ENCODE results near the gene SLC25A51. TPM values are rescaled to one million over a fixed set of nuclear protein-coding genes. Genes with fewer than 3 reads are reported as not detected.

SLC25A51 gene
- total RNA-seq, 1 experiment from 2014 or later, result 12.9 TPM

- Mint-ChIP-seq H3K4me1 (peaks cover 11% of the 10 kb centered on the region in 2 experiments), H3K9me3 (no peaks in the 10 kb centered on the region), H3K36me3 (ENCODE audit: insufficient read depth in 1 of 3, low read depth in 3 of 3) (no peaks in the 10 kb centered on the region), H3K27ac (no peak overlapping the region), H3K4me3 (no peak overlapping the region), H3K27me3 (ENCODE audit: low read depth) (peaks cover 27% of the 10 kb centered on the region)
- no peak overlapping the region for H2BK5ac ChIP-seq (ENCODE audit: insufficient read length, low read length)
- no peaks in the 10 kb centered on the region for H3K79me1 ChIP-seq (ENCODE audit: insufficient read depth, low read depth, low read length, poor library complexity, severe bottlenecking)
- no peak overlapping the region for H3K14ac ChIP-seq (ENCODE audit: insufficient read depth, low read length)
- H3K27me3 ChIP-seq (ENCODE audit: insufficient read depth, low read length), result no peaks in the 10 kb centered on the region
- H4K91ac ChIP-seq (ENCODE audit: insufficient read length, low read depth, low read length), result no peak overlapping the region
- TF ChIP-seq CTCF (conservative IDR thresholded peaks at IDR 0.05), result no peak
- no peaks in the 10 kb centered on the region for H3K9me3 ChIP-seq (ENCODE audit: control insufficient read depth, low read depth, low read length)
- no peak overlapping the region for H2BK12ac ChIP-seq (ENCODE audit: insufficient read length, low read depth, low read length)
- H3T11ph ChIP-seq (ENCODE audit: low read length), result no peak overlapping the region
- no peak overlapping the region for H3K18ac ChIP-seq (ENCODE audit: insufficient read length, low read depth, low read length)
- no peak overlapping the region for H3K23ac ChIP-seq (ENCODE audit: insufficient read length, low read depth, low read length)
- H2AK5ac ChIP-seq (ENCODE audit: insufficient read length, low read length), result no peak overlapping the region
- H4K5ac ChIP-seq (ENCODE audit: insufficient read length, low read depth, low read length), result no peak overlapping the region
- H4K20me1 ChIP-seq (ENCODE audit: control insufficient read depth, insufficient read depth, insufficient read length), result no peaks in the 10 kb centered on the region
- H4K8ac ChIP-seq (replicated peaks; ENCODE audit: insufficient read length, low read depth, low read length), result no peak overlapping the region
- H3K27ac ChIP-seq (ENCODE audit: insufficient read length, low read depth, low read length), result no peak overlapping the region
- no peak overlapping the region for H2BK20ac ChIP-seq (ENCODE audit: low read depth, low read length, poor library complexity, severe bottlenecking)
- no peak overlapping the region for H2BK120ac ChIP-seq (ENCODE audit: low read depth, low read length, poor library complexity, severe bottlenecking)
- no peak overlapping the region for H2AFZ ChIP-seq (ENCODE audit: low read length)
- H3K4me2 ChIP-seq (ENCODE audit: insufficient read depth, insufficient read length, low read length), result no peak overlapping the region
- H3K79me2 ChIP-seq (ENCODE audit: insufficient read depth, low read length), result no peaks in the 10 kb centered on the region
- DNase-seq, result no peak
- no peak overlapping the region for H2BK15ac ChIP-seq (ENCODE audit: low read depth, low read length)
- no CpG with 5 or more reads among the region's 4 CpGs for WGBS (ENCODE audit: extremely low coverage, insufficient read length, low lambda C conversion rate)
- H3K4me1 ChIP-seq (ENCODE audit: insufficient read depth, low read length), result peaks cover 4% of the 10 kb centered on the region; the same call in 1 of the 2 replicates
- no peak overlapping the region for H3K56ac ChIP-seq (ENCODE audit: insufficient read length, low read depth, low read length)
- no peak overlapping the region for H3K9ac ChIP-seq (ENCODE audit: extremely low read depth, insufficient read length, low read length)
- peaks cover 12% of the 10 kb centered on the region for H3K23me2 ChIP-seq (ENCODE audit: insufficient read length, low read depth, low read length, poor library complexity, severe bottlenecking)
- no peak overlapping the region for H3K4ac ChIP-seq (ENCODE audit: low read depth, low read length)
These were observed 4.4 kb upstream of the SLC25A51 start for GRCh38 chr9:37908283-37908682.

All from H9 (cell line).